WTC11 (cell line): ENCODE data around the gene SLC25A27. TPM values are rescaled to one million over a fixed set of nuclear protein-coding genes. Genes with fewer than 3 reads are reported as not detected.

ENCODE experiments used
- ATAC-seq: fragments of 200-7000 bp; cut with Tn5 transposase; 2 replicates; pipeline ENCODE4 v1.10.0; 2021; ENCODE audit warnings: mild to moderate bottlenecking, moderate library complexity
- CTCF ChIA-PET: fragments of 300-600 bp; sonication (Branson Sonifier 250); formaldehyde crosslinking; loops from one replicate; lab custom pipeline; 2021; ENCODE audit warnings: antibody characterized with exemption; lab: Charles Lee
- POLR2A ChIA-PET: fragments of 350-600 bp; sonication (Branson Sonifier 250); formaldehyde crosslinking; loops from one replicate; lab custom pipeline; 2021; ENCODE audit warnings: antibody characterized with exemption; lab: Charles Lee
- DNase-seq: peaks from one replicate; pipeline ENCODE4 v3.0.0; 2021; ENCODE audit warnings: low spot score
- H3K27ac Mint-ChIP-seq: 2 replicates; pipeline ENCODE4 v1.8.0; 2021; ENCODE audit warnings: mixed read lengths
- H3K27me3 Mint-ChIP-seq: 2 replicates; pipeline ENCODE4 v1.8.0; 2021; ENCODE audit warnings: low read depth, mild to moderate bottlenecking, moderate library complexity, mixed read lengths
- H3K36me3 Mint-ChIP-seq: 2 replicates; pipeline ENCODE4 v1.8.0; 2021; ENCODE audit warnings: mixed read lengths
- H3K4me1 Mint-ChIP-seq: 2 replicates; pipeline ENCODE4 v1.8.0; 2022; ENCODE audit warnings: mixed read lengths
- H3K4me3 Mint-ChIP-seq: 2 replicates; pipeline ENCODE4 v1.8.0; 2021; ENCODE audit warnings: mild to moderate bottlenecking, moderate library complexity, mixed read lengths
- H3K9me3 Mint-ChIP-seq: 2 replicates; pipeline ENCODE4 v1.8.0; 2021; ENCODE audit warnings: mixed read lengths
- CBFB ChIP-seq: sonication (generic); formaldehyde crosslinking; IDR thresholded peaks from 2 replicates; pipeline ENCODE4 v1.8.1; 2022; ENCODE audit warnings: mild to moderate bottlenecking, low read depth, missing genetic modification reagents
- CREB1 ChIP-seq: sonication (generic); formaldehyde crosslinking; IDR thresholded peaks from 2 replicates; pipeline ENCODE4 v1.8.0; 2023; ENCODE audit warnings: mild to moderate bottlenecking, missing genetic modification reagents
- ELF4 ChIP-seq: sonication (generic); formaldehyde crosslinking; IDR thresholded peaks from 2 replicates; pipeline ENCODE4 v1.8.1; 2022; ENCODE audit warnings: low read depth, mild to moderate bottlenecking, moderate library complexity, missing genetic modification reagents
- EMX1 ChIP-seq: fragments of 250-450 bp; sonication (Bioruptor Pico); IDR thresholded peaks from 2 replicates; pipeline ENCODE4 v1.8.0; 2021; ENCODE audit warnings: mild to moderate bottlenecking
- ETV6 ChIP-seq: sonication (generic); formaldehyde crosslinking; IDR thresholded peaks from 2 replicates; pipeline ENCODE4 v1.8.1; 2022; ENCODE audit warnings: mild to moderate bottlenecking, missing genetic modification reagents
- GRHL2 ChIP-seq: fragments of 250-450 bp; sonication (Bioruptor Pico); IDR thresholded peaks from 2 replicates; pipeline ENCODE4 v1.8.0; 2022; ENCODE audit warnings: mild to moderate bottlenecking, moderate library complexity; ENCODE audit not compliant: insufficient replicate concordance, severe bottlenecking
- JUN ChIP-seq: sonication (generic); formaldehyde crosslinking; IDR thresholded peaks from 2 replicates; pipeline ENCODE4 v1.8.0; 2023; ENCODE audit warnings: mild to moderate bottlenecking, missing genetic modification reagents
- NFATC4 ChIP-seq: fragments of 250-450 bp; sonication (Bioruptor Pico); IDR thresholded peaks from 2 replicates; pipeline ENCODE4 v1.9.0; 2021; ENCODE audit warnings: mild to moderate bottlenecking
- NR3C1 ChIP-seq: sonication (generic); formaldehyde crosslinking; conservative IDR thresholded peaks from 2 replicates; pipeline ENCODE4 v1.8.1; 2023; ENCODE audit warnings: low read depth, mild to moderate bottlenecking, missing genetic modification reagents
- PRRX2 ChIP-seq: fragments of 250-450 bp; sonication (Bioruptor Pico); IDR thresholded peaks from 2 replicates; pipeline ENCODE4 v1.8.0; 2021; ENCODE audit warnings: mild to moderate bottlenecking
- RORB ChIP-seq: fragments of 250-450 bp; sonication (Bioruptor Pico); IDR thresholded peaks from 2 replicates; pipeline ENCODE4 v1.9.0; 2021; ENCODE audit warnings: mild to moderate bottlenecking
- SMAD3 ChIP-seq: sonication (generic); formaldehyde crosslinking; IDR thresholded peaks from 2 replicates; pipeline ENCODE4 v1.8.0; 2022; ENCODE audit warnings: missing genetic modification reagents, mild to moderate bottlenecking, borderline replicate concordance
- SMAD4 ChIP-seq: sonication (generic); formaldehyde crosslinking; IDR thresholded peaks from 2 replicates; pipeline ENCODE4 v1.8.0; 2022; ENCODE audit warnings: mild to moderate bottlenecking, missing genetic modification reagents
- SOX15 ChIP-seq: fragments of 250-450 bp; sonication (Bioruptor Pico); IDR thresholded peaks from 2 replicates; pipeline ENCODE4 v1.9.0; 2021; ENCODE audit warnings: mild to moderate bottlenecking
- USF1 ChIP-seq: sonication (generic); formaldehyde crosslinking; IDR thresholded peaks from 2 replicates; pipeline ENCODE4 v1.8.0; 2022; ENCODE audit warnings: mild to moderate bottlenecking, missing genetic modification reagents
- ZBTB21 ChIP-seq: sonication (generic); formaldehyde crosslinking; IDR thresholded peaks from 2 replicates; pipeline ENCODE4 v1.8.1; 2023; ENCODE audit warnings: mild to moderate bottlenecking, missing genetic modification reagents, borderline replicate concordance
- ZMAT4 ChIP-seq: fragments of 250-450 bp; sonication (Bioruptor Pico); IDR thresholded peaks from 2 replicates; pipeline ENCODE4 v1.9.0; 2021; ENCODE audit warnings: mild to moderate bottlenecking
- ZNF396 ChIP-seq: fragments of 250-450 bp; sonication (Bioruptor Pico); IDR thresholded peaks from 2 replicates; pipeline ENCODE4 v1.8.0; 2021; ENCODE audit warnings: mild to moderate bottlenecking, moderate library complexity, borderline replicate concordance
- ZNF425 ChIP-seq: fragments of 250-450 bp; sonication (Bioruptor Pico); conservative IDR thresholded peaks from 2 replicates; pipeline ENCODE4 v1.9.0; 2021; ENCODE audit warnings: mild to moderate bottlenecking
- total RNA-seq: library from RNA; stranded (reverse); gene quantifications from 3 replicates; pipeline ENCODE4 v1.2.3, GENCODE V29; 2021
- TF ChIP-seq, protein P1 (sequence below): fragments of 250-450 bp; sonication (Bioruptor Pico); IDR thresholded peaks from 2 replicates; pipeline ENCODE4 v2.1.2; 2022; ENCODE audit warnings: mild to moderate bottlenecking, moderate library complexity
- TF ChIP-seq, protein P2 (sequence below): sonication (generic); formaldehyde crosslinking; IDR thresholded peaks from 2 replicates; pipeline ENCODE4 v1.8.1; 2022; ENCODE audit warnings: mild to moderate bottlenecking, moderate library complexity, missing genetic modification reagents
- TF ChIP-seq, protein P3 (sequence below): sonication (generic); formaldehyde crosslinking; IDR thresholded peaks from 2 replicates; pipeline ENCODE4 v1.8.0; 2022; ENCODE audit warnings: missing genetic modification reagents

The SLC25A27 gene
- total RNA-seq, 1 experiment from 2014 or later = 10.9 TPM

GRCh38 chr6:46667377-46667776 lies 14.6 kb downstream of the SLC25A27 start:
- Mint-ChIP-seq H3K27me3 (no peaks in the 10 kb centered on the region), H3K27ac (no peak overlapping the region), H3K4me3 (no peak overlapping the region), H3K4me1 (no peaks in the 10 kb centered on the region), H3K36me3 (no peaks in the 10 kb centered on the region), H3K9me3 (no peaks in the 10 kb centered on the region)
- POLR2A ChIA-PET = no interaction called here
- CTCF ChIA-PET = interaction anchor here (5.7 kb wide), 1 partner anchor 12 kb away, joined by 31 read pairs; no protein-coding TSS in a partner anchor
- TF ChIP-seq ELF4 (CRISPR knock-in tag) (no peak), CBFB (no peak), USF1 (no peak), GRHL2 (CRISPR knock-in tag) (no peak)
- no peak for ATAC-seq
- no peak for DNase-seq

- Mint-ChIP-seq H3K4me1 (peaks cover 9% of the 10 kb centered on the region), H3K4me3 (no peak overlapping the region), H3K27me3 (no peaks in the 10 kb centered on the region), H3K9me3 (no peaks in the 10 kb centered on the region), H3K27ac (no peak overlapping the region), H3K36me3 (no peaks in the 10 kb centered on the region)
- ChIA-PET CTCF (interaction anchor here (1.2 to 2.3 kb wide), 3 partner anchors 12 to 60 kb away, joined by 3 to 10 read pairs (median 3); no protein-coding TSS in a partner anchor), POLR2A (no interaction called here)
- TF ChIP-seq, protein P1, sequence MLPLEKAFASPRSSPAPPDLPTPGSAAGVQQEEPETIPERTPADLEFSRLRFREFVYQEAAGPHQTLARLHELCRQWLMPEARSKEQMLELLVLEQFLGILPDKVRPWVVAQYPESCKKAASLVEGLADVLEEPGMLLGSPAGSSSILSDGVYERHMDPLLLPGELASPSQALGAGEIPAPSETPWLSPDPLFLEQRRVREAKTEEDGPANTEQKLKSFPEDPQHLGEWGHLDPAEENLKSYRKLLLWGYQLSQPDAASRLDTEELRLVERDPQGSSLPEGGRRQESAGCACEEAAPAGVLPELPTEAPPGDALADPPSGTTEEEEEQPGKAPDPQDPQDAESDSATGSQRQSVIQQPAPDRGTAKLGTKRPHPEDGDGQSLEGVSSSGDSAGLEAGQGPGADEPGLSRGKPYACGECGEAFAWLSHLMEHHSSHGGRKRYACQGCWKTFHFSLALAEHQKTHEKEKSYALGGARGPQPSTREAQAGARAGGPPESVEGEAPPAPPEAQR (CRISPR knock-in tag) = no peak
- no peak for TF ChIP-seq NFATC4 (CRISPR knock-in tag)
- DNase-seq (no peak), ATAC-seq (no peak)
Measured at GRCh38 chr6:46674410-46674809, 21.6 kb downstream of the SLC25A27 start.

GRCh38 chr6:46676604-46677313 lies 24.0 kb downstream of the SLC25A27 start:
- ATAC-seq (peak; percentile 48; the same call in 1 of the 2 replicates), DNase-seq (no peak)
- Mint-ChIP-seq H3K36me3 (no peaks in the 10 kb centered on the region), H3K27me3 (no peaks in the 10 kb centered on the region), H3K4me3 (no peak overlapping the region), H3K27ac (no peak overlapping the region), H3K9me3 (no peaks in the 10 kb centered on the region)
- POLR2A ChIA-PET = no interaction called here
- TF ChIP-seq ETV6 (CRISPR knock-in tag) (no peak), ZNF425 (CRISPR knock-in tag) (no peak), SMAD3 (CRISPR knock-in tag) (no peak), ZBTB21 (CRISPR knock-in tag) (no peak), ZMAT4 (CRISPR knock-in tag) (no peak), CREB1 (no peak), JUN (CRISPR knock-in tag) (no peak), RORB (no peak), SOX15 (CRISPR knock-in tag) (no peak), EMX1 (CRISPR knock-in tag) (no peak), PRRX2 (CRISPR knock-in tag) (no peak), SMAD4 (CRISPR knock-in tag) (no peak), NR3C1 (CRISPR knock-in tag) (no peak), ZNF396 (CRISPR knock-in tag) (no peak)
- TF ChIP-seq, protein P2, sequence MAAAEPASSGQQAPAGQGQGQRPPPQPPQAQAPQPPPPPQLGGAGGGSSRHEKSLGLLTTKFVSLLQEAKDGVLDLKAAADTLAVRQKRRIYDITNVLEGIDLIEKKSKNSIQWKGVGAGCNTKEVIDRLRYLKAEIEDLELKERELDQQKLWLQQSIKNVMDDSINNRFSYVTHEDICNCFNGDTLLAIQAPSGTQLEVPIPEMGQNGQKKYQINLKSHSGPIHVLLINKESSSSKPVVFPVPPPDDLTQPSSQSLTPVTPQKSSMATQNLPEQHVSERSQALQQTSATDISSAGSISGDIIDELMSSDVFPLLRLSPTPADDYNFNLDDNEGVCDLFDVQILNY (CRISPR knock-in tag) = no peak
- TF ChIP-seq, protein P3, sequence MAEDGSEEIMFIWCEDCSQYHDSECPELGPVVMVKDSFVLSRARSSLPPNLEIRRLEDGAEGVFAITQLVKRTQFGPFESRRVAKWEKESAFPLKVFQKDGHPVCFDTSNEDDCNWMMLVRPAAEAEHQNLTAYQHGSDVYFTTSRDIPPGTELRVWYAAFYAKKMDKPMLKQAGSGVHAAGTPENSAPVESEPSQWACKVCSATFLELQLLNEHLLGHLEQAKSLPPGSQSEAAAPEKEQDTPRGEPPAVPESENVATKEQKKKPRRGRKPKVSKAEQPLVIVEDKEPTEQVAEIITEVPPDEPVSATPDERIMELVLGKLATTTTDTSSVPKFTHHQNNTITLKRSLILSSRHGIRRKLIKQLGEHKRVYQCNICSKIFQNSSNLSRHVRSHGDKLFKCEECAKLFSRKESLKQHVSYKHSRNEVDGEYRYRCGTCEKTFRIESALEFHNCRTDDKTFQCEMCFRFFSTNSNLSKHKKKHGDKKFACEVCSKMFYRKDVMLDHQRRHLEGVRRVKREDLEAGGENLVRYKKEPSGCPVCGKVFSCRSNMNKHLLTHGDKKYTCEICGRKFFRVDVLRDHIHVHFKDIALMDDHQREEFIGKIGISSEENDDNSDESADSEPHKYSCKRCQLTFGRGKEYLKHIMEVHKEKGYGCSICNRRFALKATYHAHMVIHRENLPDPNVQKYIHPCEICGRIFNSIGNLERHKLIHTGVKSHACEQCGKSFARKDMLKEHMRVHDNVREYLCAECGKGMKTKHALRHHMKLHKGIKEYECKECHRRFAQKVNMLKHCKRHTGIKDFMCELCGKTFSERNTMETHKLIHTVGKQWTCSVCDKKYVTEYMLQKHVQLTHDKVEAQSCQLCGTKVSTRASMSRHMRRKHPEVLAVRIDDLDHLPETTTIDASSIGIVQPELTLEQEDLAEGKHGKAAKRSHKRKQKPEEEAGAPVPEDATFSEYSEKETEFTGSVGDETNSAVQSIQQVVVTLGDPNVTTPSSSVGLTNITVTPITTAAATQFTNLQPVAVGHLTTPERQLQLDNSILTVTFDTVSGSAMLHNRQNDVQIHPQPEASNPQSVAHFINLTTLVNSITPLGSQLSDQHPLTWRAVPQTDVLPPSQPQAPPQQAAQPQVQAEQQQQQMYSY (CRISPR knock-in tag) = no peak
- TF ChIP-seq, all 79 proteins: peak for 0
- peaks cover 9% of the 10 kb centered on the region for H3K4me1 Mint-ChIP-seq
- CTCF ChIA-PET = no interaction called here
